Activated CD4-positive, alpha-beta T cell treated with anti-CD3 and anti-CD28 coated beads for 24 hours (primary cell): ENCODE results near the gene MEGF6.

Source experiments
- DNase-seq, 2 donors: peaks; one replicate each; pipeline ENCODE4 v3.0.0-alpha.2; 2020; ENCODE audit warnings: low read depth in 2 of 2

MEGF6 gene

GRCh38 chr1:3519301-3519885 is 91.9 kb downstream of the MEGF6 start:
- no peak for DNase-seq

- no peak for DNase-seq
These were observed 92.6 kb downstream of the MEGF6 start for GRCh38 chr1:3518756-3519155.

GRCh38 chr1:3518256-3518655 is 93.1 kb downstream of the MEGF6 start:
- DNase-seq, result peak in 1 of 2 donors; percentile 25

- no peak for DNase-seq
These were observed 94.2 kb downstream of the MEGF6 start for GRCh38 chr1:3516911-3517675.

- DNase-seq, result no peak
These were observed 94.8 kb downstream of the MEGF6 start for GRCh38 chr1:3516481-3516869.

- no peak for DNase-seq
These were observed 95.4 kb downstream of the MEGF6 start for GRCh38 chr1:3515774-3516480.

- DNase-seq, result no peak
These were observed 96.0 kb downstream of the MEGF6 start for GRCh38 chr1:3515272-3515671.

GRCh38 chr1:3514404-3514803 is 96.9 kb downstream of the MEGF6 start:
- no peak for DNase-seq

- no peak for DNase-seq
These were observed 99.5 kb downstream of the MEGF6 start for GRCh38 chr1:3511856-3512255.

GRCh38 chr1:3511306-3511705 is 100.0 kb downstream of the MEGF6 start:
- DNase-seq, result no peak

- no peak for DNase-seq
These were observed 100.4 kb downstream of the MEGF6 start for GRCh38 chr1:3510956-3511250.

GRCh38 chr1:3510136-3510955 is 101.0 kb downstream of the MEGF6 start:
- no peak for DNase-seq

- no peak for DNase-seq
These were observed 101.6 kb downstream of the MEGF6 start for GRCh38 chr1:3509721-3510120.

- DNase-seq, result no peak
These were observed 102.4 kb downstream of the MEGF6 start for GRCh38 chr1:3508757-3509415.

GRCh38 chr1:3507636-3508275 is 103.6 kb downstream of the MEGF6 start:
- no peak for DNase-seq

GRCh38 chr1:3506943-3507342 is 104.4 kb downstream of the MEGF6 start:
- no peak for DNase-seq

GRCh38 chr1:3506041-3506440 is 105.3 kb downstream of the MEGF6 start:
- no peak for DNase-seq

GRCh38 chr1:3505161-3505560 is 106.1 kb downstream of the MEGF6 start:
- no peak for DNase-seq

- DNase-seq, result no peak
These were observed 106.5 kb downstream of the MEGF6 start for GRCh38 chr1:3504822-3505153.

- DNase-seq, result no peak
These were observed 107.0 kb downstream of the MEGF6 start for GRCh38 chr1:3504151-3504821.

- DNase-seq, result no peak
These were observed 107.8 kb downstream of the MEGF6 start for GRCh38 chr1:3503525-3503886.
